Ovary (tissue), 3 donors: ENCODE results near the gene RASGRF2.

Source experiments
- CTCF ChIP-seq, 3 donors: fragments of 450-650 bp in 2 of 3; fragments of 200-600 bp in 1 of 3; IDR thresholded peaks; one replicate each; pipeline versions ENCODE4 v1.5.1 to v1.8.0; 2016 to 2022; ENCODE audit warnings: antibody characterized with exemption in 3 of 3, mild to moderate bottlenecking in 1 of 3
- POLR2A ChIP-seq: fragments of 450-650 bp; IDR thresholded peaks from one replicate; pipeline ENCODE4 v1.6.1; 2017; ENCODE audit warnings: antibody characterized with exemption, mild to moderate bottlenecking, moderate library complexity
- donor health status: DM: no; HTN: no; CAD: no.

- no peak for TF ChIP-seq CTCF (IDR thresholded peaks at IDR 0.05)
- TF ChIP-seq POLR2A: no peak
These were observed 30.8 kb downstream of the RASGRF2 start for GRCh38 chr5:80990971-80991370.
